Activated effector memory CD4-positive, alpha-beta T cell treated with anti-CD3 and anti-CD28 coated beads, Interleukin-2, amount 50 U/mL, for 16 hours (primary cell): Measurements from ENCODE around the gene PID1.
"Not testable (repeated sequence)": the region's sequence is repeated elsewhere in the genome, so short reads cannot be mapped to it uniquely, and the experiment has no call there.

Source experiments
- DNase-seq: peaks from one replicate; pipeline ENCODE4 v3.0.0-alpha.2; 2020

PID1 gene

GRCh38 chr2:229101314-229101713 lies 169.8 kb downstream of the PID1 start:
- no peak for DNase-seq

- DNase-seq = no peak
Measured at GRCh38 chr2:229099231-229099630, 171.9 kb downstream of the PID1 start.

GRCh38 chr2:229098801-229099200 lies 172.3 kb downstream of the PID1 start:
- DNase-seq = no peak

GRCh38 chr2:229096409-229097066 lies 174.5 kb downstream of the PID1 start:
- no peak for DNase-seq

- no peak for DNase-seq
Measured at GRCh38 chr2:229095472-229095871, 175.6 kb downstream of the PID1 start.

GRCh38 chr2:229090225-229090624 lies 180.9 kb downstream of the PID1 start:
- no peak for DNase-seq

- no peak for DNase-seq
Measured at GRCh38 chr2:229089776-229090175, 181.3 kb downstream of the PID1 start.

GRCh38 chr2:229088966-229089700 lies 182.0 kb downstream of the PID1 start:
- DNase-seq = no peak

GRCh38 chr2:229088517-229088913 lies 182.6 kb downstream of the PID1 start:
- no peak for DNase-seq

- no peak for DNase-seq
Measured at GRCh38 chr2:229087843-229088516, 183.1 kb downstream of the PID1 start.

- DNase-seq = no peak
Measured at GRCh38 chr2:229087267-229087666, 183.8 kb downstream of the PID1 start.

GRCh38 chr2:229085439-229085838 lies 185.6 kb downstream of the PID1 start:
- DNase-seq = no peak

- DNase-seq = no peak
Measured at GRCh38 chr2:229084447-229084846, 186.6 kb downstream of the PID1 start.

- DNase-seq = no peak
Measured at GRCh38 chr2:229083606-229084340, 187.3 kb downstream of the PID1 start.

GRCh38 chr2:229081411-229081810 lies 189.7 kb downstream of the PID1 start:
- DNase-seq = no peak

GRCh38 chr2:229080172-229080571 lies 190.9 kb downstream of the PID1 start:
- no peak for DNase-seq

GRCh38 chr2:229076886-229077285 lies 194.2 kb downstream of the PID1 start:
- DNase-seq = not testable (repeated sequence)

- DNase-seq = no peak
Measured at GRCh38 chr2:229073935-229074334, 197.2 kb downstream of the PID1 start.

GRCh38 chr2:229071292-229071976 lies 199.7 kb downstream of the PID1 start:
- DNase-seq = no peak

GRCh38 chr2:229066121-229066715 lies 204.9 kb downstream of the PID1 start:
- no peak for DNase-seq

- DNase-seq = no peak
Measured at GRCh38 chr2:229064749-229065148, 206.3 kb downstream of the PID1 start.

GRCh38 chr2:229060147-229060546 lies 210.9 kb downstream of the PID1 start:
- DNase-seq = no peak
